HG03045 (cell line): ENCODE results near the gene WDR1.

Source experiments
- ATAC-seq: cut with Tn5 transposase; IDR thresholded peaks from one replicate; pipeline ENCODE4 v1.9.1; 2021; ENCODE audit warnings: mild to moderate bottlenecking, moderate library complexity; ENCODE audit not compliant: unreplicated experiment

Gene WDR1

DNA sequence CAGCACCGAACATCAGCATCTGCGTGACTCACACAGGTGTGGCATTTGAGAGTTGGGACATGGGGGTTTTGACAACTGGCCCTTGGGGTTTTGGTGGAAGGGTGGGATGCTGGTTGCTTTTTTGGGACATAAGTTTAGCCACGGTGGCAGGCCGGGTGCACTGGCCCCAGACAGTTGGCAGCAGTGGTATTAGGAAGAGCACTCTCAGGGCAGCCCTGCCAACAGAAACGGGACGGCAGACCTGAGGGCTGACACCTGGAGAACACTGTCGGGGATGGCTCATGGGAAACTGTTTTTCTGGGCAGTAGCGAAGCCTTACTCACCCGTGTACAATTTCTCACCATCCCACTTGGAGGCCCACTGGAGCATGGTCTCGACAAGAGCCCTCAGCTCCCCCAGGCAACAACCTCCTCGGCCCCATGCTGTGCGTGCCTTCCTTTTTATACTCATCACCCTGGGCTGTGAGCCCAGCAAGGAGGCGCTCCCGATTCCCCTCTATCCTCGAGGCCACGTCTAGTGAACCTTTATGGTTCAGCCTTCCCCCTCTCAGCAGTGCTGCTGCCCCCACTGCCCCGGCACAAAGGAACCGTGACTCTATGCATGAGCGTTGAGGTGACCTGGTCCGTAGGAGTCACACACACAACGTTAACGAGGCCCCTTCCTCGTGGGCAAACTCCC, 30.6 kb downstream of the WDR1 start:
- ATAC-seq, result no peak

DNA sequence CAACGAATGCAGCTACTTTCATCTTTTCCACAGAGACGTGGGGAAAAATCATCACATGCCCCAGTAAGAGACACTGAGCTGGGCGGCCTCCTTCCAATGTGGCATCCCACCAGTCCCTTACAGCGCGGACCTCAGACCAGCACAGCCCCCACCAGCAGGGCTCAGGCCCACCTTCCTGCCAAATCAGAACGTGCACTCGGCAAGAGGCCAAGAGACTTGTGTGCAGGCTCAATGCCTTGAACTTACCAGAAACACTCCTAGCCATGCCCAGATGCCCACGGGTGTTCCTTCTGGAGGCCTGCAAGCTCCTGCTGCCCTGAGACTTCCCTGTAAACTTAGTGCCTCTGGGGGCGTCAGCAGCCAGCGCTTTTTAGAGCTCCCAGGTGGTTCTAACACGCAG, 31.2 kb downstream of the WDR1 start:
- no peak for ATAC-seq

DNA sequence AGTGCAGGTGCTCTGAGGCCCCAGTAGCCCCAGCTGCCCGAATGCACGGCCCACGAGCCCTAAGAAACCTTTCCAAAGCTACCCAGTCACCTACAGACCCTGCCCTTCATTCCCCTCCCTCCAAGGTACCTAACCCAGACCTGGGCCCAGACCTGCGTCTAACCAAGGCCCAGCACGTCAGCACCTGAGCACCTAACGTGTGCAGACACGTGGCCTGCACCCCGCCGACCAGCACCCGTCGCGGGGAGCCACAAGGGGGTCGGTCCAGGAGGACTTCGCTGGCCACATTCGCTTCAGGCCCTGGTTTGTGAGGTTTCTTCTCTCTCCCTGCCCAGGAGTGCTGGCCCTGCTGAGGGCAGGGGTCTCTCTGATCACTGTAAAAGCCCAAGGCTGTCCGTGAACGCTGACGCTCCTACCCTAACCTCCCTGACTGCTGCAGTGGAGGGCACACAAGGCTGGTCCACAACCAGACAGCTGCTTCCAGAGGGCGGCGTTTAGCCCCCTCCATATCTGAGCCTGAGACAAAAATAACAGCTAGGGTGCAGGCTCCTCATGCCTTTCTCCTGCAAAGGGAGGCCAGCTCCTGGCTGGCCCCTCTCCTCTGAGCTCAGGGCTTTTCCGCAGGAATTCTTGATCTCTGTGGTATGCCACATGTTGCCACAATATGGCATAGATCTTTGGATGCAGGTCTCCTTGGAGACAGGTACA, 31.8 kb downstream of the WDR1 start:
- ATAC-seq, result no peak

DNA sequence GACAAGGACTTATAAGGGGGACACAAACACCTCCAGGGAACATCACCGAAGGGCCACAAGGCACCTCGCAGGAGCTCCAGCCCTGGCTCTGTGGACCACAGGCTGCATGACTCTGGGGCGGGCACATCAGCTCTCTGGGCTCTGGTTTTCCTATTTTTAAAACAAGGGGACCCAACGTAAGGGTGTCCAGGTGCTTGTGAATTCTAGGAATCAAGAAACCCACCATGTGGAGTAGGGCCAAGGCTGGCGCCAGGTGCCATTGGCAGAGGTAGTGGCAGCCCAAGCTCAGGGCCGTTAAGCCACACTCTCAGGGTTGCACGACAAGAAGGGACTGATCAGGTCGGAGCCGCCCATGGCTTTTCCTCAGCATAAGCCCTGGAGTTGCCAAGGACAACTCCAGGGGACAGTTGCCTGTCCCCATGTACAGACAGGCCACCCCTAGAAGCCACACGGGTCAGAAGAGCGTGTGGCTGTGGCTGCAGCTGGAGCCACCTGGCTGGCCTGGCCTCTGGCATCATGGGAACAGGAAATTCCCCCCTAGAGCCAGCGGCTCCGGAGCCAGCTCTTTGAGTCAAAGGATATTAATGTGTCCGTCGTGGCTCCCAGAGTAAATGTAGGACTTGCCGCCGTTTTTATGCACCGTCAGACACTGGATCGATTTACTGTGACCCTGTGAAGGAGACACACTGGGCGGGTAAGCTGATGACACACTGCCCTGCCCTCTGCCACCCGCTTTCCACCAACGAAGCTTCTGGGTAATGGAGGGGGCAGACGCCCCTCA, 32.5 kb downstream of the WDR1 start:
- ATAC-seq, result no peak

DNA sequence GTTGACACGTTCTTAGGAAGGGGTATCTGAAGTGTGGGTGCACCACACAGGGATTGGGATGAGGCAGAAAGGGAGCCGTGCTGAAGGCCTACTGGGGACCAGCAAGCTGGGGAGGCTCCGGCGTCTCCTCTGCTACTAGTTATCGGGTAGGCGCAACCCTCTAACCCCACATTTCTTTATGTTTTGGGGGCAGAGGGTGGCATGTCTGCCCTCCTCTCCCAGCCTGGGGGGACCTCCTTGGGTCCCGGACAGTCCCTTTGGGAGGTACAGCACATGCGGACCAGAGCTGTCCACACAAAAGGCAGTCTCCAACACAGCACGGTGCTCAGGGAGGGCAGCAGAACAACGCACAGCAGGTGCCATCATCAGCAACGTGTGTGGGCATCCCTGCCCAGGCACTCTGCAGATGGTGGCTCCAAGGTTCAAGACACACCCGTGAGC, 33.2 kb downstream of the WDR1 start:
- ATAC-seq, result no peak

DNA sequence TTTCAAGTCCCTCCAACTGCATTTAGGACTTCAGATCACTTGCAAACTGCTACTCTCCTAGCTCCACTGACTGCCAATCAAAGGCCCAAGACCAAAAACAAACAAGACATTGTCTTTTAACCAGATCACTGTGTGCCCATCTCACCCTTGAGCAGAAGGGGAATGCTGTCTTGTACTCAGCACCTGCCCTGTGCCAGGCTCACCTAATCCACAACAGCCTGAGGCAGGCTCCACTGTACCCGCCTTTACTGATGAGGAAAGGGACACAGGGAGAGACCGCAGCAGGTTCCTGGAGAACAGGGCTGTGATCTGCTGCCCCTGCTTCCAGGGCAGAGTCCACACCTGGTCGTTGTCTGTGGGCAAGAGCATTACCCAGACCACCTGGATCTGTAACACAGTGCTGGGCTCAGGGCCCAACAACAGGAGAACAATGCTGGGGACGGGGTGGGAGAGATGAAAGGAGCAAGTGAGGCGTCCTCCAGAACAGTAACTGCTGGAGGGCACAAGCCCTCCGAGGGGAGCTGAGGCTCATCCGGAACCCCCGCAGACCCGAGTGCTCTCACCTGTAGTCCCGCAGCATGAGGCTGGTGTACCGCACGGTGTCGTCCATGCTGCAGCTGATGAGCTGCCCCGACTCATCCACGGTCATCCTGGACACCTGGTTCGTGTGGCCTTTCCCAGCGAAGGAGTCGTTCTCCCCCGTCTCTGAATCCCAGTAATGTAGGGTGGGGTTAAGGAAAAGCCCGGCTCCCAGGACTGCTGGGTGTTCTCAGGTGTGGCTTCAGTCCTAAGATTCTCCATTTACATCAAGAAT, 33.9 kb downstream of the WDR1 start:
- no peak for ATAC-seq

DNA sequence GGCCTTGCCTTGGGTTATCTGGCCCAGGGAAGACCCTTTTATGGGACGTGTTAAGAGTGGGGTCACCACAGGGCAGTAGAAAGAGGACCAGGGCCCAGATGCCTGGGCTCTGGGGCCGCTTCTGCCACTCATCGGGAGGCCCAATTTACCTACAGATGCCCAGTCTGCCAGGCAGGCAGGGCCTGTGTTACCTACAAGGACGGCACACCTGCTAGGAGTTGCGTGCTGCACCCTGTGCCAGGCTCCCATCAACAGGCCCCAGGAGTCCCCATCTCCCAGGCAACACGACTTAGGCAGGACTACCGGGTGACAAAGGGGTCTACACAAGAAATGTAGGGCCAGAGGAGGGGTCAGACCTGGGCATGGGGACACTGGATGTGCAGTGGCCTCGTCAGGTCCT, 34.6 kb downstream of the WDR1 start:
- ATAC-seq, result no peak

DNA sequence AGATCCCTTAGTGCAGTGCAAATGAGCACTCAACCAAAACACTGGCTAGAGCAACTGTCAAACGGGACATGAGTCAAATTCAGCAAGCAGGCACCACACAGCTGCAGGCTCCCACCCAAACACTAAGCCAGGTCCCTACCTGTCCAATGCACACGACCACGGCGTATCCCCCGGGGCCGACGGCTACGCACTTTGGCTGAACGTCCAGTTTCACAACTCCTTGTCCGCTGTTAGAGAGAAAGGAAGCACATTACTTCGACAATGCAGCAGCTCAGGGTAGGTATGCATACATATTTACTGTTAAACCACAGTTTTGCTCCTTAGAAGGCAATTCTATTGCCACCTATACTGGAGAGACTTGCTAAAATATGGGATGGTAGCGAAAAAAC, 35.4 kb downstream of the WDR1 start:
- no peak for ATAC-seq

DNA sequence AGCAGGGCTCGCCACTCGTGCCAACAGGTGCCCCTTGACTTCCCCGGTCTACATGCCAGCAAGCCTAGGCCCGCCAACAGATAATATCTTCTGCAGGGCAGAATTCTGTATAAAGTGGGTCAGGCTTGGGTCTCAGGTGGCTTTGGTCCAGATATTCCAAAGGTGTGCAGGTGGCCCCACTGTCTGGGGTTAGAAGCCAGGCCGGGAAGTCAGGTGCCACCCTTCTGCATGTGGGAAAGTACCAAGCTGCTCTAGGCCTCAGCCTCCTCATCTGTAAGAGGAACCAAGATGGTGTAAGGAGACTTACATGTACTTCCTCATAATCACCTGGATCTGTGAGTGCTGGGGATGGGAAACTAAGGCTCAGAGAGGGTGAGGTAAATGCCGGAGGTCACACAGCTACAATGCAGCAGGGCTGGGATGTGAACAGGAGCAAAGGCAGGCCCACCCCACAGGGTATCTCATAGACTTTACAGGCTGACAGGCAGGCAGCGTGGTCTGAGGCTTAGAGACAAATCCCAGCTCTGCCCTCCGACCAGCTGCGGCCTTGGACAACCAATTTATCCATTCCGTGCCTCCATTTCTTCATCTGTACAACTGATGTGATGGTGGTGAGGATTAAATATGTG, 35.9 kb downstream of the WDR1 start:
- no peak for ATAC-seq

DNA sequence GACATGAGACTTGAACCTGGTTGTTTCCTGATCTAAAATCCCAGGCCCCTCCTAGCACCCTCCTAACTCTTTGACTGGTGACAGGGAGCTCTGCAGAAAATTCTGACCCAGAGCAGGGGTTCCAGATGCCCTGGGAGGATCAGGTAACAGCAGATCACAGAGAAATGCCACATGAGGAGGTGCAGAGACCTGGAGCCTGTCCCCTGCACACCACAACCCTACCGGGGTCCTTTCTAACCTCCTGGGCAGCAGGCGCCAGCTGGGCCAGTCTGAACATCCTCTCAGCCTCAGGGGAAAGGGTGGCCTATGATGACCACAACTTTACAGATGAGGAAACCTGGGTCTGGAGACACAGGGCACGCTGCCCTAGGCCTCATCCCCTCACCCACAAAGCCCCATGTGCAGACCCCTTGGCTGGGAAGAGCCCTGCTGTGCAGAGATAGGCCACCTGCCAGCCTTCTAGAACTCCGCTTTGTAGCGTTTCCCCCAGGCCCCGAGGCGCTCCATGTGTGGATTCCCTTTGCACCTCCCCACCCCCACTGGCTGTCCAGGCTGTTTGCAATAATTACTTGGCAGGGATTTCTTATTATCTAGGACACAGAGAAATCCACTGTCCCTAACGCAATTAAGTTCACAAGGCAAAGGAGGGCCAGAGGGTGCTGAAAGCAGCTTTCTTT, 36.5 kb downstream of the WDR1 start:
- no peak for ATAC-seq

DNA sequence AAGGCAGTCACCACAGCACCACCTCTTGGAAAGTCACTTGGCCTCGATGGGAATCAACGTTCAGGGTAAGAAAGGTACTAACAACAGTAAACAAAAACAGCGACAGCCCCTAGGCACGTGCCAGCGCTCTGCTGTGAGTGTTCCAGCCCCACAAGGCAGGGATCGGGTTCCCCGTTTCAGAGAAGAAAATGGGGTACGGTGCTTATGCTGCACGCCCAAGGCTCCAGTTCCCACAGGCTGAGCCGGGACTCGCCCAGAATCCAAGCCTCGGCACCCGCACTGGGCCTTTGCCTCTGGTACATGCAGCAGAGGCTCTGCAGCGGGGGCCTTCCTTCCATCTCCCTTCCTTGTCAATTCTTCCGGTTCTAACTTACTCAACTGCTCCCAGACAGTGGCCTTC, 37.3 kb downstream of the WDR1 start:
- ATAC-seq, result no peak

DNA sequence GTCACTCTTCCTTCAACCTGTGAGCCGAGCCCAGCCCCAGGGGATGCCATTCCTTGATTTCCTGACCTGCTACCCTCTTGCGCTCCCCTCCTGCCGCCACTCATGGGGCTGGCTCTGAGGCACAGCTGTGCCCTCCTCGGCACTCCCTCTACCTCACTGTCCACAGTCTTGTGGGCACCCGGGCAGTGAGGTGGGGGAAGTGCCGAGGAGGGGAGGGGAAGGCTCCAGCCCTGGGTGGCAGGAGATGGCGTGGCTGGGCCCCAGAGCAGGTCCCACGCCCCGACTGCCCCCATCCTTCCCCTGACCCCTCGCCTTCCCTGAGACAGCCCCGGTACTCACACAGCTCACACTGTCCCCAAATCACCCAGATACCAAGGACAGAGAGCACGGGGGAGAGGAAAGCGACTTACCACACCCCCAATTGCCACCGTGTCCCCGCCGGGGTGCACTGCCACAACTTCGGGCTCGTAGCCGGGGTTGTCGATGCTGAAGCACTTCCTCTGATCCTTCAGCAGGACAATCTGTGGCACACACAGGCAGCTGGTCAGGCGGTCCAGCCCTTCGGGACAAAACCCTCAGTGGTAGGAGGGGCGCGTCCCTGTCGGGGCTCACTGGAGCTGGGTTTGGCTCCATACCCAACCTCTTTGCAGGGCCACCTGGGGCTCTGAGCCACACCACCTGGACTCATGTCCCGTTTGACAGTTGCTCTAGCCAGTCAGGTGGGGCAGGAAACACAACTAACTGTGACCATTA, 37.9 kb downstream of the WDR1 start:
- ATAC-seq, result no peak

DNA sequence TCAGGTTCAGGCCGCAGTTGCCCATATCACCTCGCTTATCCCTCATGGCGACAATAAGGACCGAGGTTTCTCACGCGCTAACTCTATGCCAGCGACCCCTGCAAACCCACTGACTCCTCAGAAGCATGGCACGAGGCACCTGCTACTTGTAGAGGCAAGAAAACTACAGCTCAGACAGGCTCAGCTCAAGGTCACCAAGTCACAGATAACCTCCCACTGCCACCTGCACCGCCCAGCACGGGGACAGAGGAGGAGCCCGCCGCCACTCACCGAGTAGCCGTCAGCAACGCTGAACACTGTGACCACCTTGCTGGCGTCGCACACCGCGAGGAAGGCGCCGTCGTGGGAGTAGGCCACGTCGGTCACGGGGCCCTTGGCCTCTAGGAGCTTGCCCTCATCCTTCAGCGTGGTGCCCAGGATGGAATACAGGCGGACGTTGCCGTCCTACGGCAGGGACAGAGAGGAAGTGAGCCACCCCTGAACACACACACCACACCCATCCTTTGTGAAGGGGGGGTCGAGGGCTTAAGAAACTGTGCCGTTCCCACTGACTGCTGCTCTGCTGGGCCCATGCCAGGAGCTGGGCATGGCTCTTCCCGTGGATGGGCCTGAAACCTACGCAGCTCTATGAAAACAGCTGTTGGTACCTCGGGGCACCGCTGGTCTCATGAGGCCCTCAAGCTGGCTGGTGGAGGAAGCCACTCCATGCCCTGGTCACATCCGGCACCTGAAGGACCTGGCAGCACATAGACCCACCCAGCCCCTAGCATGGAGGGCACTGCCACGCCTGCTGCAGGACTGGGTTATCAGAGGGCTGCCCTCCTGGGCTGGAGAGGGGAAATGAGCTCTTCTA, 38.9 kb downstream of the WDR1 start:
- no peak for ATAC-seq

DNA sequence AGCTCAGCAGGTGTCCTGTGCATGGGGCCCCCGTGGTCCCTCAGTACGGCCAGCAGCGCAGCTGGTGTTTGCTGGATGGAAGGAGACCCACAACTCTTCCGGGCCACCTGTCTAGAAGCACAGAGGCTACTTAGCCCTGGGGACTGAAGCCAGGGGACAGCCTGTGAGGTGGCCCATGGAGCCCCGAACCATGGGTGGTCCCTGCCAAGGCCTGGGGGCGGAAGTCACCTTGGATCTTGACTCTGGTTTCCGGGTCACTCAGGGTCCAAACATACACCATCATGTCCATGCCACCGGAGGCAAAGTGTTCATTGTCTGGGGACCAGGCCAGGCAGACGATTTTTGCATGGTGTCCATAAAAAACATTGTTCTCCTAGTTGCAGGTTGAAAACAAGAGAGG, 39.5 kb downstream of the WDR1 start:
- ATAC-seq, result no peak

DNA sequence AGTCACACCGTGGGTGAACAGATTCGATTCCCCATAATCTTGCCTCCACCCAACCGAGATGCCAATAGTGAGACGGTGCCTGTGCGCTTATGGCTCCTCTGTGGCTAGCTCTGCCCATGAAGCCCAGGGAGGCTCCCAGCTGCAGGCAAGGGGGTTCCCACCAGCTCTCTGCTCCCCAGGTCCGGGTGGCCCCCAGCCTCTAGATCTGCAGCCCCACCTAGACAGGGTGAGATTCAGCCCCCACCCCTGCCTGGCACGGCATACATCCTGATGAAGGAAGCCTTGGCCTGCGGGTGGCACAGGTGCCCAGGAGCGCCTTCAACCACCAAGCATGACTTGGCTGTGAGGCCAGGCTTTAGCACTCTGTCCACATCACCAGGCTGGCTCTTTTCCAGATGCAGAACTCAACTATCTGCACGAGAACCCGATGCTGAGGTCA, 40.6 kb downstream of the WDR1 start:
- ATAC-seq, result no peak

DNA sequence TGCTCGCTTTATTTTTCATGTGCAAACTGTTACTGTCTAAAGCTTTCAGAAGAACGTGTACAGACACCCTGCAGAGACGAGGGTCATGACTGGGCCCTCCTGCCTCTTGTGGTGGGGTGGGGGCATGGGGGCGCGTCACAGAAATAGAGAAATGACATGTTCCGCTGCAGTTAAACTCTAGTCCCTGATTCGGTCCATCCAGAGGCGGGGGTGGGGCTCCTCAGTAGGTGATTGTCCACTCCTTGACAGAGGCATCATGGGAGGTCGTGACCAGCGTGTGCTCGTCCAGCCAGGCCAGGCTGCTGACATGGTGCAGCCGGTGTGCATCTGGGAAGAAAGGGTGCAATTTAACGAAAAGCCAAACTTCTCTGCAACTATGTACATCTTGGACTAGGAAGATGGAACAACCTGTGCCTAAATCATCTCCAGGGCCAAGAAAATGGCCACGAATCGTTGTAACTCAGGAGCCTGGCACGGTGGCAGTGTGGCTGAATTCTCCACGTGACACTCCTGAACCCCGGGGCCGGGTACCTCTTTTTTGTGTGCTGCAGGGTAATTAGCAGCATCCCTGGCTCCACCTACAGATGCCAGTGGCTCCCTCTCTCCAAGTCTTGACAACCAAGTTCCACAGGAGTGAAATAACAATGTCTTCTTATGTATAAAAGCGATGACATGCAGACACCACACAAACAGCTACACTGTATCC, 41.3 kb downstream of the WDR1 start:
- ATAC-seq, result no peak

DNA sequence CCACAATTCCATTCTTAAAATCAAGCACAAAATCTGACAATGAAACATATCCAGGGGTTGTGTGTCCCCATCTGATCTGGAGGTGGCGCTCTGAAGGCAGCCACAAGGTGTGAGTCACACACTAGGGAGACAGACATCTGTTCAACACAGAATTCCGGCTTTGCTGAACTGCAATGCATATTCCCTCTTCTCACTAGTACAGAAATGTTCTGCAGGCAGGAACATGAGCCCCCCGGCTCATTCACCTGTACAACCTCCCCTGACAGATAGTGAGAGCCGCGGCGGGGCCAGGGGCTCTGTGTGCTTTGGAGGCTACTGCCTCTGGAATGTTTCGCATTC, 41.9 kb downstream of the WDR1 start:
- ATAC-seq, result no peak
